ENCODE measurements around the gene PROK1. TPM values are rescaled to one million over a fixed set of nuclear protein-coding genes. Genes with fewer than 3 reads are reported as not detected.

PROK1 gene
- total and polyA plus RNA-seq, 10 of the 15 experiments (the other 5 are each of a cell fraction or from before 2014, with no cell fraction given), result not detected

GRCh38 chr1:110481968-110482623 is 31.1 kb downstream of the PROK1 start:
- BruUV-seq (replicated peaks), result no TSS peak
- no peaks in the 10 kb centered on the region for H3K36me3 ChIP-seq (ENCODE audit: control insufficient read depth in 2 of 2, insufficient read depth in 2 of 2, low read length in 1 of 2)
- no peaks in the 10 kb centered on the region for H3K79me2 ChIP-seq (ENCODE audit: control insufficient read depth, insufficient read depth, low read length)
- no peak for TF ChIP-seq ZNF592 (IDR thresholded peaks at IDR 0.05)
- TF ChIP-seq NR2C1 (IDR thresholded peaks at IDR 0.05), result no peak
- TF ChIP-seq CBX3 (IDR thresholded peaks at IDR 0.05; ENCODE audit: borderline replicate concordance, low read depth), result no peak
- TF ChIP-seq KAT2A (conservative IDR thresholded peaks at IDR 0.05; ENCODE audit: control insufficient read depth, low read depth, low read length), result no peak
- TF ChIP-seq RUNX3 (IDR thresholded peaks at IDR 0.05; ENCODE audit: low read length), result no peak
- no peak for TF ChIP-seq TCF12 (IDR thresholded peaks at IDR 0.05; ENCODE audit: low read depth, low read length)
- H3K9me3 ChIP-seq (replicated peaks; ENCODE audit: control insufficient read depth, insufficient read depth, low read length), result no peaks in the 10 kb centered on the region
- DNase-seq (ENCODE audit: low read depth, low spot score) (no peak), FAIRE-seq (no peak), ATAC-seq (peak; percentile 39; the same call in 2 of the 3 replicates)
- SMC1A ChIA-PET (ENCODE audit: uncharacterized antibody, unreplicated experiment), result interaction anchor here (1.2 kb wide), 1 partner anchor 22 kb away, joined by 4 read pairs; no protein-coding TSS in a partner anchor
- intact Hi-C loops (cut with micrococcal nuclease; ENCODE audit: unreplicated experiment), result no loop called here
- H3K4me2 ChIP-seq (ENCODE audit: control insufficient read depth, insufficient read depth), result no peak overlapping the region
- POLR2A ChIA-PET, result no interaction called here
- H2AFZ ChIP-seq (ENCODE audit: control insufficient read depth, low read depth, low read length), result no peak overlapping the region
- H4K20me1 ChIP-seq (ENCODE audit: control insufficient read depth, insufficient read depth), result no peaks in the 10 kb centered on the region
- CTCF ChIA-PET, result interaction anchor here (0.6 to 3.0 kb wide), 4 partner anchors 14 to 22 kb away, joined by 3 to 15 read pairs (median 6); no protein-coding TSS in a partner anchor
- no peaks in the 10 kb centered on the region for H3K4me1 ChIP-seq (ENCODE audit: control insufficient read depth, insufficient read depth, low read length)
- H3K27ac ChIP-seq (ENCODE audit: control insufficient read depth, insufficient read depth), result no peak overlapping the region
- WGBS (ENCODE audit: insufficient coverage, insufficient replicate concordance, low lambda C conversion rate, missing lambda C conversion rate), result 26% methylated on average over 12 of the region's 12 CpGs
- H3K27me3 ChIP-seq (replicated peaks in 1 of 2; ENCODE audit: control insufficient read depth in 2 of 2, insufficient read depth in 2 of 2, low read length in 1 of 2), result peaks cover 3 to 6% of the 10 kb centered on the region in 2 experiments; a peak in 3 of 4 replicates
- no peak overlapping the region for H3K4me3 ChIP-seq
- RAD21 ChIA-PET (ENCODE audit: unreplicated experiment), result no interaction called here
- no peak overlapping the region for H3K9ac ChIP-seq (ENCODE audit: control insufficient read depth, insufficient read depth, low read length)
- in situ Hi-C loops (cut with MboI), result no loop called here
